Activated CD4-positive, alpha-beta T cell treated with anti-CD3 and anti-CD28 coated beads, Interleukin-2, Interleukin-4, amounts not matched to agents 100 ng/mL and 50 ng/mL, durations not matched to agents 16 hours and 8 hours (primary cell): ENCODE data around the gene UBA3.

ENCODE experiments used
- DNase-seq: peaks from one replicate; pipeline ENCODE4 v3.0.0-alpha.2; 2020; ENCODE audit warnings: low spot score

The UBA3 gene

DNA sequence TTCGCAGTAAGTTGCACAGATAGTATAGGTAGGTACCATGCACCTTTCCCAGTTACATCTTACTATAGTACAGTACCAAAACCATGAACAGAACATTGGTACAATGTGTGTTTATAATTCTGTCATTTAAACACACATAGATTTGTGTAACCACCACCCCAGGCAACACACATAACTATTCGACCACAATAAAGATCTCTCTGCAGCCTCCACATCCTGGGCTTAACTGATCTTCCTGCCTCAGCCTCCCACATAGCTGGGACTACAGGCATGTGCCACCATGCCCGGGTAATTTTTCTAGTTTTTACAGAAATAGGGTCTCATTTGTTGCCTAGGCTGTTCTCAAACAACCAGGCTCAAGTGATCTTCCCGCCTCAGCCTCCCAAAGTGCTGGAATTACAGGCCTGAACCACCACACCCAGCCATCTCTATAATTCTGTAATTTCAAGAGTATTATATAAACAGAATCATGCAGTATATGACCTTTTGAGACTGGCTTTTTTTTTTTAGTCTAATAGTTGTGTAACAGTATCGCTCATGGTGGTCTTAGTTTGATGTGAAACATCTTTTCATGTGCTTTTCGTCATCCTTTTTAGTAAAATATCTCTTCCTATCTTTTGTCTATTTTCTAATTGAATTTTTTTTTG is 14.7 kb downstream of the UBA3 start:
- DNase-seq = no peak

GRCh38 chr3:69063636-69064035 is 16.5 kb downstream of the UBA3 start:
- DNase-seq = no peak

DNA sequence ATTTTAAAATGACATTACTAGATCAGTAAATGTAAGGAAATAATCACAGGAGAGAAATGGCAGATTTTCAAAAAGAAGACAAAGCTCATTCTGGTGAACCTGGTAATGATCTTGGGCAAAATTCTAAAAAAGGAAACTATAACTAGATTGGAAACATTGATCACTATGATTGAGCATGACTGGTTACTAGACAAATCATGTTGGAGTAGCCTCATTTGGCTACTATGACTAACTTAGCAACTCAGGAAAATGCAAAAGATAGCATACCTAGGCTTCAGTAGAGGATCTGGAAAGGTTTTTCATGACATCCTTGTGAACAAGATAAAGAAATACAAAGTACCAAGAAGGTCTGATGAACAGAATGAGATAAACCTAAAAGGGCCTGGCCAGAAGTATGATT is 20.5 kb downstream of the UBA3 start:
- peak; percentile 11 for DNase-seq

GRCh38 chr3:69058947-69059224 is 21.3 kb downstream of the UBA3 start:
- no peak for DNase-seq

GRCh38 chr3:69058180-69058946 is 21.8 kb downstream of the UBA3 start:
- no peak for DNase-seq

- no peak for DNase-seq
Measured at GRCh38 chr3:69052472-69052898, 27.7 kb downstream of the UBA3 start.

DNA sequence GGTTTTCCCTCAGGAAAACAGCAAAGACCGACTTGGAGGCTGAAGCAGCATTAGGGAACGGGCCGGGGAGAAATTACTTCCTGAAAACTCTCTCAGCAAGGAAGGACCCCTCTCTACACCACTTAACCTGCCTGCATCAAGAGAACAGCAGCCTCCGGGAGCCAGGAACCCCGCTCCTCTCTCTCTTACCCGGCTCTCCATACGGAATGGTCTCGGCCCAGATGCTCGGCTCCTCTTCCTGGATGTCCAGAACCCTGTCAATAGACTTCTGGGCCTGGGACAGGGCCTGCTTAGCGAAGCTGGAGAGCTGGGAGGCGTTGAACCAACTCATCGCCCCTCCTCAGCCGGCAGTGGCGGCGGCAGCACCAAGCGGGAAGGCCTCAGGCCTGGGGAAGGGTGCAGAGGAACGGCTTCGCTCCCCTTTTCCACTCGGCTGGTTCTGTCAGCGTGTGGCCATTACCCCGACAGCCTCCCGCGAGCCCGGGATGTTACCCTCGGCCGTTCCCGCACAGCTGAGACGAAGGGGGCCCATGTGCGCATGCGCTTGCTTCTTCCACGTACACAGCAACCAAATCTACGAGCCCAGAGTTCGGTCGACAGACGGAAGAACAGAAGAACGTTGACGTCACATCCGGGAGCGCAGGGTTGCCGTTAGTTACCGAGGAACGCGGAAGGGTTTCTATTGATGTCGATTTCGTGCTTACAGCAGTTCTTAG is 28.3 kb downstream of the UBA3 start, which contains the start of gene TMF1:
TMF1 (minus strand) TSS at position 578 of the 716 bp plus-strand sequence; CDS start at position 331, 247 bp downstream.
- DNase-seq = peak; percentile 99

DNA sequence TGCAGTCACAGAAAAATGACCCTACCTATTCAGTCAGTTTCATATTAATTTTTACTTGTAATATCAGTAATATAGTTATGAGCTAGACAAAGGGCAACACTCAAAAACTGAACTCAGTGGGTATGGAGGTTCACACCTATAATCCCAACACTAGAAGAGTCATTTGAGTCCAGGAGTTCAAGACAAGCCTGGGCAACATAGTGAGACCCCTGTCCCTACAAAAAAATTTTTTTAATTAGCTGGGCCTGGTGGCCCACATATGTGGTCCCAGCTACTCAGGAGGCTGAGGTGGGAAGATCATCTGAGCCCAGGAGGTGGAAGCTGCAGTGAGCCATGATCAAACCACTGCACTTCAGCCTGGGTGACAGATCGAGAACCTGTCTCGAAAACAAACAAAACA is 31.2 kb downstream of the UBA3 start:
- DNase-seq = no peak

DNA sequence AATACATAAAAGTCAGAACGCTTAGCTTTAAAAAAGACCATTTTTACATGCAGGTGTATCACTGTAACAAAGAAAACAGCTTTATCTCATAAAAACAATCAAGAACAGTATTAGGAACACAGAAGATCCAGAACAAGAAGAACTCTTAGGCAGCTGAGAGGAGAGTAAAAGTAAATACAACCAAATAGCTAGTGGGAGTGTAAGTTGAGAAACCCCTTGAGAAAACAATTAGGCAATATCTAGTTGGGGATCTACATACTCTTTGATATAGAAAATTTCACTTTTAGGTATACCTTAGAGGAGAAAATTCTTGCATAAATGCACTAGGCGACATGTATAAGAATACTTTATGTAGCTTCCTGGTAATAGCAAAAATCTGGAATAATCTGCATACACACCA is 35.6 kb downstream of the UBA3 start:
- no peak for DNase-seq

DNA sequence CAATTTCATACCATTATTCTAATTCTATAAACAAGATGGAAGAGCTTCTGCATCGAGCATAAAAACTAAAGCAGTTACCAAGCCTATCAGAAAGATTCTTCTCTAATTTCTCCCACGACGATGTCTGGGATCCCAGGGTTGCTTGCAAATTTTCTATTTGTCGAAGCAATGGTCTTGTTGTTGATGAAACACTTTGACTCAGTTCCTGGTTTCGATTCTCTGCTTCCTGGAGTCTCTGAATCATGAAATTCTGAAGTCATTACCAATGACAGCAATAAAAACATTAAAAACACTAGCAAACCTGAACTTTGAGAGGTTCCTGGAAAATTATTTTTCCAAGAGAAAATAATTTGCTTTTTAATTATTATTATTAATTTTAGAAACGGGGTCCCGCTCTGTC is 46.7 kb downstream of the UBA3 start:
- peak; percentile 70 for DNase-seq

- DNase-seq = no peak
Measured at GRCh38 chr3:69032737-69033136, 47.4 kb downstream of the UBA3 start.

DNA sequence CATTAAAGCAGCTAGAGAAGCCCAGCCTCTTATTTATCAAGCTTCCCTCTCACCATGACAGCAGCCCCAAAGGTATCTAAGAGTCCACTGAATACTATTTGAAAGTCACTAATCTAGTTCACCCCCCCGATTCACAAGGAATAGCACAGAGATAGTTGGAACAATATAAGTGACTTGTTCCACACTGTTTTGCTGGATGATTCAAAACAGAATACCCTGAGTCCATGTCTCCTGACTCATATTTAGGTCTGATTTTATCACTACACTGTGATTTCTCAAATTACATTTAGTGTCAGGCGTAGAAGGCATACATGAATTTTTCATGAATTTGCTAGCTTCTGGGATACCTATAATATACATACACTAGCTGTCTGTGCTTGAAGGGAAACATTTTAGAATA is 48.0 kb downstream of the UBA3 start:
- peak; percentile 39 for DNase-seq

DNA sequence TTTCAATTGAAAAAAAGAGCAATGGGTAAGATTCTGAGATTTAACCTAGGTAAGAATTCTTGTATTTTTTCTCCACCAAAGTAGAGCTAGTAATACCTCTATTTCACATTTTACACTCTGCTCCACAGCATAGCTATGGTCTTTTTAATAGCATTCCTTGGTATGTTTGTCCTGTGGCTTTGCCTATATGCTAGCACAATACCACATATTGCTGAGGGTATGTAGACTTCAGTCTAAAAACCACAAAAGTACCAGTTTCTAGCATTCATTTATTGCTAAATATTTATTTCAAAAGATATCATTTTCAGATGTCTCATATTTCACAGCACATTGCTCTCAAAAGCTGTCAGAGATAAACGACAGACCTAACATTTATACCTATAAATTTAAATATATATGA is 48.5 kb downstream of the UBA3 start:
- no peak for DNase-seq

DNA sequence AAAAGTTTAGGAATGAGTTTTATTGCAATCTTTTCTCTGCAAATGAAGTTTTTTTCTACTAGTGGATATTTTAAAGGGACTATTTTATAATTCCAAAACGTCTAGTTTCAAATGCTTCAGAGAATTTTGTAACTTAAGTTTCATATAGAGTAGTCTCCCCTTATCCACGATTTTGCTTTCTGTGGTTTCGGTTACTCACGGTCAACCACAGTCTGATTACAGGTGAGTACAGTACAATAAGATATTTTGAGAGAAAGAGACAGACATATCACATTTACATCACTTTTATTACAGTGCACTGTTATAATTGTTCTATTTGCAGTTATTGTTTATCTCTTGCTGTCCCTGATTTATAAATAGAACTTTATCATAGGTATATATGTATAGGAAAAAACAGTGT is 59.3 kb downstream of the UBA3 start:
- DNase-seq = no peak

- no peak for DNase-seq
Measured at GRCh38 chr3:69020424-69020823, 59.7 kb downstream of the UBA3 start.

DNA sequence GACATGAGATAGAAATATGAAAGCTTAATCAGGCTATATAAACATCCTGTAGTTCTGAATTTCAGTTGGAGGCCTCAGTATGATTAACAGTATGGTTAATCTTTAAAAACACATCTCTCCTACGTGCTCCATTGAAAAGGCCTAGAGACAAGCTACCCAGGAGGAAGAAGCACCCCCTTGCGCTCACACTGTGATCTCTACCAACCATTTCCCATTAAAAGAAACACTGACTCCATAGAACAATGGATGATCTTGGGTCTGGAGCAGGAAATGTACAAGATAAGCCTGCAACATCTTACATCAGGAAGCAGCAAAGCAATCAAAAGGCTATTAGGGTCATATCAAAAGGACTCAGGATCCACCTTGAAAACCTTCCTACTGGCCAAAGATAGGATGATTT is 63.3 kb downstream of the UBA3 start:
- DNase-seq = no peak

DNA sequence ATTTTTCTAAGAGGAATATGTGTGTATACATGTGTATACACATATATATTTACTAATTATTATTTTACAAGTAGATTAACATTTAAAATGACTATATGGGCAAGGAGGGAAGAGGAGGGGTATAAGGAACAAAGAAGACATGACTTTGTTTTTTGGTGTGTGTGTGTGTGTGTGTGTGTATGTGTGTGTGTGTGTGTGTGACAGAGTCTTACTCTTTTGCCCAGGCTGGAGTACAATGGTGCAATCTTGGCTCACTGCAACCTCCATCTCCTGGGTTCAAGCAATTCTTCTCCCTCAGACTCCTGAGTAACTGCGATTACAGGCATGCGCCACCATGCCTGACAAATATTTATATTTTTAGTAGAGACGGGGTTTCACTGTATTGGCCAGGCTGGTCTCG is 64.1 kb downstream of the UBA3 start:
- DNase-seq = no peak

- DNase-seq = no peak
Measured at GRCh38 chr3:69014022-69014580, 66.1 kb downstream of the UBA3 start.

GRCh38 chr3:69013253-69014021 is 66.7 kb downstream of the UBA3 start, which contains the start of gene EOGT:
Gene EOGT (minus strand): TSS chr3:69013684. CDS start chr3:69009846, 3,838 bp downstream.
- peak; percentile 85 for DNase-seq

GRCh38 chr3:69012800-69013252 is 67.3 kb downstream of the UBA3 start:
- no peak for DNase-seq

DNA sequence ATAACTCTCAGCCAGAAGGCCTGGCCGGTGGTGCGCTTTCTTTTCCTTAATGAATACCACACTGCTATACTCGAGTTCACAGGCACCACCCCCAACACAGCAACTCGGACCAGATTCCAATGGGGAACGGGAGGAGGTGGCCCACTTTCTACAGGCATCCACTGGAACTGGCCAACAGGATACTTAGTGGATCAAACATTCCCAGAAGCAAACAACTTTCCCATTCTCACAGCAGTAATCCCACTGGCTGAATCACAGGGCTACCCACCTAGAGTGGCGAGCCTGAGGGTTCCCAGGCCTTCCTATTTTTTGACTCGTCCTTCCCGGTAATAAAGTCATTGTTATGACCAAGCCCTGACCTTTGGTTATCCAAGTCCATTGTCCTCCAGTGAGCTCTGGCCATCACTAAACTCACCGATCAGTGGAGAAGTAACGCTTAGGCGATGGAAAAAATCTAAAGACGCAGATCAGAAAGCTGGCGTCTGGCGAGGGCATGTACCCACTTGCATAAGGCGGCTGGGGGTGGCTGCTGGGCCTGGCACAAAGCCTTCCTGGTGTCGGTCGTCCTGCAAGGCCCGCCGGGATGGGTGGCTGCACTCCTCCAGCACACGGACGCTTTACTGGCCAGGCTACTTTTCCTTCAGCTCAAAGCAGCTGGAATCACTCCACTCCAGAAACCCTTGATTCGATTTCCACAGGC is 67.9 kb downstream of the UBA3 start:
- DNase-seq = no peak
